Kidney capillary endothelial cell (primary cell): ENCODE data around the gene RPRD1B.

Source experiments
- DNase-seq: peaks from one replicate; pipeline ENCODE4 v3.0.0-alpha.2; 2018; ENCODE audit warnings: low spot score

RPRD1B gene

DNA sequence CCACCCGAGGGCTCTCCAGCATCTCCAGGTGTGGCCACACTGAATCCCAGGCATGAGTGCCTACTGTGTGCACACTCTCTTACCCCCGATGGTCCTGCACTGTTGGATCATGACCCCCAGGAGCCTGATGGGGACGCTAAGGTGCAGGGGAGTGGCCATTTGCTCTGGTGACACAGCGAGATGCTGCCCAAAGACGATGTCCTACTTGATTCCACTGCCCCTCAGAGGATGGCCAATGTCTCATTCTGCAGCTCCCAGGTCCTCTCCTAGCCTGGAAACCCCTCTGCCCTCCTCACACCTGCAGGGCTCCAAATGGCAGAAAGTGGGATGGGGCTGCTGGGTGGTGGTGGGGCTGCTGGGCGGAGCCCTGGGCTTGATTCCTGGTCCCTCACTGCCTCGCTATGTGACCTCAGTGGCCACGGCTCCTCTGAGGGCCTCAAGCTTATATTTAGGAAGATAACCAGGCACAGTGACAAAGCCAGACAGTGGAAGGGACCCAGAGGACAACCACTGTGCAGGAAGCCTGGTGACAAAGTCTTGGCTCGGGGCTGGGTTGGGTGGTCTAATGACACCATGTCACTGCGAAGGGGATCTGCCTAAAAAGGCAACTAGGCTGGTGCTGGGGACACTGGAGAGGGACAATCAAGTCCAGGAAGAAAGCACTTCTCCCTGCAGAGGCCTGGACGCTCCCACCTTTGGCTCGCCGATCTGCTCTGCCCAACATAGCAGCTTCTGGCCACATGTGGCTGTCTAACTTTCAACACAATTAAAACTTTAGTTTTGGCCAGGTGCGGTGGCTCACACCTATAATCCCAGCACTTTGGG is 103.1 kb downstream of the RPRD1B start:
- no peak for DNase-seq

GRCh38 chr20:38137441-38138037 is 104.0 kb downstream of the RPRD1B start:
- no peak for DNase-seq

GRCh38 chr20:38138086-38138778 is 104.7 kb downstream of the RPRD1B start:
- no peak for DNase-seq

DNA sequence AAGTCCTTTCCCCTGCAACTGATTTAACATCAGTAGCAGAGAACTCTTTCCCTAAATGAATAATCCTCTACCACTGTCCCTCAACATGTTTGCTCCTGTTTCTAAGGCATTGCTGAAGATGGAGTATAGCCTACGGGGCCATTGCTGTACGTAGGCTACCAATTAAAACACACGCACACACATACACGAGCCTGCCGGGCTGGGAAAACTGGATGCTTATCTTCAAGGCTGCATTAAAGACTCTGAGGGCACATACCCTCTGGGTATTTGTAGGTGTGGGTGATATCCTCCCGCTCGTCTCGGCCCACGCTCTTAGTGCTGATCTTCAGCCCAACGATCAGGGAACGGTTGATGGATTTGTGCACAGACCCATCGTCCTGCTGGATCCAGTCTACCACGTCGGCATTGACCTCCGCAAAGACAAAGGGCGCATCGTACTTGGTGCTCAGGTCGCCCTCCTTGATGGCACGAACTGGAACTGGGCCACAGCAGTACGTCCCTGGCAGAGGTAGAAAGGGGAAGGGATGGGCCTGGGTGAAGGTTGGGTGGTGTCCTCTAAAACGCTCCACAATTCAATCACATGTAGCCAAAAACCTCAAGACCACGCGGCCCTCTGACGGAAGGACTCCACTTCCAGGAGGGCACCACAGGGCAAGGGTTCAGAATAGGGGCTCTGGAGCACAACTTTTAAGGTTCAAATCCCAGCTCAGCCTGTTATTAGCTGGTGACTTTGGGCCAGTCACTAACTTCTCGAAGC is 105.8 kb downstream of the RPRD1B start:
- DNase-seq: no peak

DNA sequence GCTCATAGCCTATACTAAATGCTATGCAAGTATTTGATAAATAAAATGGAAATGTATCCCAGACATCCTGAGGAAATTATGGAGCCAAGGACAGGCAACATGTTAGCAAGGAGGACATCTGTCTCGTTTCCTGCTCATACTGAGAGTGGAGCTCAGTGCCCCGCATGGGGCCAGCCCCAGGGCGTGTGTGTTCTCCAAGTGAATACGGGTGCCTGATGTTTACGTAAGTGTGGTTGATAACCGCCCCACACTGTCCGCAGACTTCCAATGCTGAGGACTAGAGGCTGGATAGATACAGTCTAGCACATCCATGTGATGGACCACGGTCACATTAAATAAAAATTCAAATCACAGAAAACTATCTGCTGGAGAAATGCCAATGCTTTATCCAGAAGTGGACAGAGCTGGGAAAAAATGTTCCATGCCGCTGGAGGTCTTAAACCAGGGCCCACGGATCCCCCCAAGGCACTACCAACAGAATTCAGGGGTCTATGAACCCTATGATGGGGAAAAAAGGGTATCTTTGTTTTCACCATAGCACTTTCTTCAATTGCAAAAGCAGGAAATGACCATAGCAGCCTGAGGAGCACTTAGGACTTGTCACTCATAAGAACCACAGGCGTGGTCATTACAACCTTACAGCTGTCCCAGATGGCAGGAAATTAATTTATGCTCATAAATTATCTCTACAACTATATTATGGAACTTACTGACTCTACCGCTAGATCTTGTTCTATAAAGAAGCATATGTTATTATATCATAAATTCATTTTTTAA is 106.6 kb downstream of the RPRD1B start:
- DNase-seq: peak; percentile 72

DNA sequence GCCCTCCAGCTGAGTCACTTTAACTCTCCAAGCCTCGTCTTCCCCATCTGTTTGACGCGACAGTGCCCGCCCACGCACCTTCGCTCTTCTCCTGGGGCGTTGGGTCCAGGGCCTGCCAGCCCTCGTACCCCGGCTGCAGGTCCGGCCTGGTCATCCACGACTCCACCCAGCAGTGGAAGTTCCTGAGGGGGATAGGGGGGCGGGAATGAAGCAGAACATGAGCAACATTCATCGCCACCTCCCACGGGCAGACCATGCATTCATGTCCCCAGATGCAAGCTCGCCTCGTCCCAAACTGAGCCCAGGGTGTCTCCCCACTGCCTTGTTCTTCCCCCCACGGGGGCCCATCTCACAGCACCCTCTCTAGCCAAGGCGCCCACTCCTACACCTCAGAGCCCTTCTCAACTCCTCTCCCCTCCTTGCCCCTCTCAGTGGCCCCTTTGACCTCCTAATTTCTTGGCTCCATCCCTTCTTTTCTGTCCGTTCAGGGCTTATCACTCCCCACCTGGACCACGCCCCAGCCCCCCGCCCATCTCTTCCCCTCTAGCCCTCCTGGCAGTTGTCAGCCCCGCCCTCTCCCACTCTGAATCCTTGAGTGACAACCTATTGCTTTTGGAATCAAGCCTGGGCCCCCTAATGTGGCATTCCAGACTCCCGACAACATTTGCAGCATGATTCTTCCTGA is 107.8 kb downstream of the RPRD1B start:
- no peak for DNase-seq
